GM21360 (cell line): ENCODE results near the gene CAMKK1.
"Not testable (repeated sequence)": the region's sequence is repeated elsewhere in the genome, so short reads cannot be mapped to it uniquely, and the experiment has no call there.

Experiments
- ATAC-seq: cut with Tn5 transposase; IDR thresholded peaks from one replicate; pipeline ENCODE4 v1.9.1; 2021; ENCODE audit warnings: mild to moderate bottlenecking, moderate library complexity; ENCODE audit not compliant: unreplicated experiment

CAMKK1 gene

DNA sequence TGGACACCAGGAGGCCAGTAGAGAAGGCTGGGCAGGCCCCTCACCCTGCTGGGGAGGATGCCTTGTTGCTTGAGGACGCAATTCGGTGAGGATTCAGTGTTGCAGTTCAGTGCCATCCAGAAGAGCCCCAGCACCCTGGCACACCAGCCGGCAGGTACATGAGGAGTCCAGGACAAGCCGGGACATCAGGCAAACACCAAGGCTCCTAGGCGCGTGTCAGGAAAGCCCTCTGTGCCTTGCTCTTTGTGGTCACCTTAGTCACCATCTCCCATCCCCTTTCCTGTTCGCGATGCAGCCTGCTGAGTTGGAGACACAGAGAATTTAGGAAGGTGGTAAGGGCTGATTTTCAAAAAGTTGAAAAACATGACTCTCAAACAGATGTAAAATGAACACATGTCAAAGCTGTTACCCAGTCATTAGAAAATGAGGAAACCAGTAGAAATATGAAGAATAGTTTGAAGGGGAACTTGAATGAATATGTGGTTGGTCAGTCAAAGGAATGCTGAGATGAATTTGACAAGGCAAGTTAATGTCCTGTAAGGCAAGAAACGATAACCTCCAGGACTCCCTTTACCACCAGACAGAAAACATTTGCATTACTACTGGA lies 44.5 kb downstream of the CAMKK1 start:
- ATAC-seq = no peak

DNA sequence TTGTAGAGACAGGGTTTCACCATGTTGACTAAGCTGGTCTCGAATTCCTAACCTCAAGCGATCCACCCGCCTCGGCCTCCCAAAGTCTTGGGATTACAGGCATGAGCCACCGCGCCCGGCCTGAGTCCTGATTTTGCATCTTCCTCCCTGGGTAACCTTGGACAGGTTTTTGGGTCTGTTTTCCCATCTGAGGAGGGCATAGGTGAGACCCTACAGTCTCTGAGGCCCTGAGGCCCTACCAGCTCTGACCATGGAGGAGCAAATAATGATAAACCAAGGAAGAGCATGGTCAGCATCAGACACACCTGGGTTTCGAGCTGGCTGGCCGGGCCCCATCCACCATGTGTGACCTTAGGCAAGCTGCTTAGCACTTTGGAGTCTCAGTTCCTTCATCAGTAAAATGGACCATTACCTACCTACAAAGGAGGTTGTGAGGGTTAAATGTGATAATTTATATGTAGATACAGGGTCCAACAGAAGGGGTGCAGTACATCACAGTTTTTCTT lies 45.6 kb downstream of the CAMKK1 start:
- ATAC-seq = no peak

DNA sequence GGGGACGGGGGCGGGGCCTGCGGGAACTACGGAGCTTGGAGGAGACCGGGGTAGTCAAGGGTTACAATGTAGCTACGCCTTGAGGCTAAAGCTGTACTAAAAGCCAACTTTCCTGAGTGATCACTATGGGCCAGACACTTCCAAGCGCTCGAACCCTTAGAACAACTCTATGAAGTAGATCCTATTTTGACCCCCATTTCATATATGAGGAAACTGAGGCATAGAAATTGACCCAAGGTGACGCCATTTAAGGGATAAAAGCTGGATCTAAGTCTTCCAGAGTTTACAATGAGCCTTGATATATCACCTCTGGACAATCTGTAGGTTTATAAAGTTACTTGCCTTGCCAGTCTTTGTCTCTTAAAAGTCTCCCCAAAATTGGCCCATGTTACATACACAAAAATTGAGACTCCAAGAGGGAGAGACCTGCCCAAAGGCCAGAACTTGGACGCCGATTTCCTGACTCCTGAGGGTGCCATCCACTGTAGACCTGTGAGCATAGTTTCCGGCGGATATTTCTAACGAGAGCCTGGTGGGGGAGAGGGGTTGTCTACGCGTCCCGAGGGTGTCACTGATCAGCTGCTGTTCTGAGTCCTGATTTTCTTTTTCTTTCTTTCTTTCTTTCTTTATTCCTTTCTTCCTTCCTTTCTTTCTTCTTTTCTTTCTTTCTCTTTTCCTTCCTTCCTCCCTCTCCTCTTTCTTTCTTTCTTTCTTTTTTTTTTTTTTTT lies 46.3 kb downstream of the CAMKK1 start:
- no peak for ATAC-seq

DNA sequence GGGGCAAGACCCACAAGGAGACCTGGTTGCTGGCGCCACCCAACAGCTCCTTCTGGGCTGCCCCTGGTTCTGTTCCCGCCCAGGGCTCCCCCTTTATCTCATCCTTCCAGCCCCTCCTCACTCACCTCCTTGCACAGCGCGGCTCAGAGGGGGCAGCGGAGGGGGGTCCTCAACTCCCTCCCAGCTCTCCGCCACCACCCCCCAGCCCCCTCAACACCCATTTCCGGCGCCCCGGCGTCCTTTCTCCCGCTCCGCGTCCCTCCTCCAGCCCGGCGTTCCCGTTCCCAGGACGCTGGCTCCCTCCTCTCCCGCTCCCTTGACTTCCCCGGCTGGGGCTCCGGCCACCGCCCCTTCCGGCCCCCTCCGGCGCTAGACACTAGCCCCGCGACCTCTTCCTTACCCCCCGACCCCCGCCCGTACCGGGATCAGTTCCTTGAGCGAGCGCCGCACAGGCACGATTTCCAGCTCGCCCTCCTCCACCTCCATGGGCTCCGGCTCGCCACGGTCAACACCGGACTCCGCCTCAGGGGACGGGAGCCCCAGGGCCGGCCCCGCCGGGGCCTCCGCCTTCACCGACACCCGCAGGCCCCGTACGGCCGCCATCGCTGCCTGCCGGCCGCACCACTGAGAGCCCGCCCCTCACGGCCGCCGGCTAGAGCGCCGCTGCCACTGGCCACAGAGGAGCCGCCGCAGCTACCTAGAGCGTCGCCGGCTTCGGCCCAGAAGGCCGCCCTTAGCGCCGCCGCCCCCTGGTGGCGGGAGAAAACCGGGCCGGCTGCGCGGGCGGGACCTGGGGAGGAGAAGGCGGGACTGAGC lies 47.0 kb downstream of the CAMKK1 start, which contains the start of gene NCBP3:
NCBP3 (minus strand) TSS at position 626 of the 816 bp plus-strand sequence; CDS start at position 603, 23 bp downstream.
- ATAC-seq = peak; percentile 95

DNA sequence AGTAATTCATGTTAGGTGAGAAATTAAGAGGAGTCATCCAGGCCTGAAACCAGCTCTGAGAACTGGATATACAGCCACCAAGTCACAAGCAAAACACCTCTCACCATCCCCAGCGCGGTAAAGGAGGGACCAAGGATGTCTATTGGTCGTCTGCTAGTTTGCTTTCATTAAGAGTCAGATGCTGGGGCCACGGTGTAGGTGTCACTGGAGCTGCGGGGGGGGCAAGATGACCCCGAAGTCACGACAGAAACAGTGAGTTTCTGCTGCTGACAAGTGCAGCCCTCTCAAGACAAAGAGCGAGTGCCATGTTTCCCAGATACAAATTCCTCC lies 47.6 kb downstream of the CAMKK1 start:
- peak; percentile 19 for ATAC-seq

DNA sequence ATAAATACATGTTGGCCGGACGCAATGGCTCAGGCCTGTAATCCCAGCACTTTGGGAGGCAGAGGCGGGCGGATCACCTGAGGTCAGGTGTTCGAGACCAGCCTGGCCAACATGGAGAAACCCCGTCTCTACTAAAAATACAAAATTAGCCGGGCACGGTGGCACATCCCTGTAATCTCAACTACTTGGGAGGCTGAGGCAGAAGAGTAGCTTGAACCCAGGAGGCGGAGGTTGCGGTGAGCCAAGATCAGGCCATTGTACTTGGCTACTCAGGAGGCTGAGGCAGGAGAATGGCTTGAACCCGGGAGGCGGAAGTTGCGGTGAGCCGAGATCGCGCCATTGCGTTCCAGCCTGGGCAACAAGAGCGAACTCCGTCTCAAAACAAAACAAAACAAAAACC lies 48.3 kb downstream of the CAMKK1 start:
- ATAC-seq = not testable (repeated sequence)

DNA sequence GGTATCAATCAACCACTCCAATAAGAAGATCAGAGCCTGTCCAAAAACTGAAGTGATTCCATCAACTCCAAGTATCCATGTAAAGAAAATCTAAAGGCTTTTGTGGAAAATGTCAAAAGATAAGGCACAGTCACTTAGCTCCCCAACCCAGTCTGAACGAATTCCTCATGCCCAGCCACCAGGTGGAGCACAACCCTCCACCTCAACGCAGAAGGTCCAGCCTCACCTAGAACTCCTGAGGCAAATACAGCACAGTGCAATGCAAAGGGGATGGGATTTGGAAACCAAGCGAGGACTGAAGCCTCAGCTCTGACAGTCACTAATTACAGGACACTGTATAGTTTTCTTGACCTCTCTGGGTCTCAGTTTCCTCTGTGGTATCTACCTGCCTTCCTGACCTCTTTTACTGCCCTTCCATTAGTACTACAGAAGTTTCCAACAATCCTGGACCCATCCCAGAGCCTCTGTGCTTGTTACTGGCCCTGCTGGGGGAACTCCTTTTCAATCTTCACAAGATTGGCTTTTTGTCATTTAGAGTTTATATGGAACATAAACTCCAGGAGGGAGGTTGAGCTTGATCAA lies 48.8 kb downstream of the CAMKK1 start:
- no peak for ATAC-seq

DNA sequence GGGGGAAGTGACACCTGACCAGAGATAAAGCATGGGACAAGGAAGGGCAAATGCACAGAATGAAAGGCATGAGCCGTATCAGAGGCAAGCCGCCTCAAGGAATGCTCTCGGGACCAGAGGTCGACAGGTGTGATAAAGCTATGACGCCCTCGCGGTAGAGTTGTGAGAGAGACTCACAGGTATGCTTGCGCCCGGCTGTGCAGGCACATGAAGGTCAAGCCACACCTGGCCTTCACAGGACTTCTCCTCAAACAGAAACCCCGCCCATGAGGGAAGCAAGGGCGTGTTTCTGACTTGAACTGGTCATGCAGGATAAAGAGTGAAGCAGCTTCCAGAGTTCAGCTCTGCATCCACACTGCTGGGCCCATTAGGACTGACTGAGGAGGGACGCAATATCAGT lies 54.6 kb downstream of the CAMKK1 start:
- ATAC-seq = no peak

DNA sequence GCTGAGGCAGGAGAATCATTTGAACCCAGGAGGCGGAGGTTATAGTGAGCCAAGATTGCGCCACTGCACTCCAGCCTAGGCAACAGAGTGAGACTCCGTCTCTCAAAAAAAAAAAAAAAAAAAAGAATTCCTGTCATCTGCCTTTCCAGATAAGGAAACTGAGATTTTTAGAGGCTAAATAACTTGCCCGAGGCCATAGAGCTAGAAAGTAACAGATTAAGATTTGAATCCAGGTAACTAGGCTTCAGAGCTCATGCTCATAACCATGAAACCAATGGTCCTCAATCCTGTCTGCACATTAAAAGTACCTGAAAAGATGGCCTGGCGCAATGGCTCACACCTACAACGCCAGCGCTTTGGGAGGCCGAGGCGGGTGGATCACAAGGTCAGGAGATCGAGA lies 56.3 kb downstream of the CAMKK1 start:
- ATAC-seq = no peak

DNA sequence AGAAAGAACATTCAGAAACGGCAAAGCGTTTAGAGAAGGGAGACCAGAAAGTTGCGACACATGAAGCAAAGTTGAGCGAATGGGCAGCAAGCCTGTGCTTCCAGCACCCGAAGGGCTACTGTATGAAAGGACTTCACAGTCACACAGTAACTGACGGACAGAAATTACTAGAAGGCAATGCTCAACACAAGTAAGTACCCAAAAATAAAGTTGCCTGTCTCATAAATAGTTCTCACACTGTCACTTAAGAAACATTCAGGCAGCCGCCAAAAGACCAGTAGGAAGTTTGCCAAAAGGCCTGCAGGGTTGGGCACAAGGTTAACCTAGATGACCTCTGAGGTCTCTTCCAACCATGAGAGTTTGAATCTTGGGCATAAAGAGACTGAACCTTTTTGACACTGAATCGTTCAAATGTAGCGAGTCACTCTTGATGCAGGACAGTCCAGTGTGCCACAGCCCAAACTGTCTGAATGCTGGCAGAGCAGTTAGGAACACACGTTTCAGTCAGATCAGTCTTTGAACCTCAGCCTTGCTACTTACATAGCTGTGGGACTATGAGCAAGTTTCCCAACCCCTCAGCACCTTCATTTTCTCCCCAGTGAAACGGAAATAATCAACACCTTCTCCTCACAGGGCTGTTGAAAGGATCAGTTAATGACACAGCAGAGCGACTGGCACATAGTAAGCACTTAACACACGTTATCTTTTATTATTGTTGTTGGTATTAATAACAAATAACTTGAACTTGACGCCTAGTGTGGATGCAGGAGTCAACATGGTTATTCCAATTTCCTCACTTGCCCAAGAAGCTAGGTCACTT lies 57.2 kb downstream of the CAMKK1 start:
- ATAC-seq = no peak

DNA sequence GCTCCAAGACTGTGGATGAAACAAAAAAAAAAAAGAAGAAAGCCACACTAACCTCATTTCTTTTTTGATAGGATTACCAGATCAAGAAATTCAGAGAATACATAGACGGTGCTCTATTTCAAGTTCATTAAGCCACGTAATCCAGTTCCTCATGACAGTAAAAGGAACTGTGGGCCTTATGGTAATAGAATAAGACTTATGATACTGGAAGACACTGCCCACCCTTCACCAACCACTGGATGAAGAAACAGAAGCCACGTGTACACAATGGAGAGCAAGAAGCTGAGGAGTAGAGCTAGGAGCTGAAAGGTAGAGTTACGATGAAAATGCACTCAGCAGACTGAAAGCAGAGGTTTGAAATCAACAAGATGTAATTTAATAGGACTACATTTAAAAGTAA lies 58.0 kb downstream of the CAMKK1 start:
- no peak for ATAC-seq

DNA sequence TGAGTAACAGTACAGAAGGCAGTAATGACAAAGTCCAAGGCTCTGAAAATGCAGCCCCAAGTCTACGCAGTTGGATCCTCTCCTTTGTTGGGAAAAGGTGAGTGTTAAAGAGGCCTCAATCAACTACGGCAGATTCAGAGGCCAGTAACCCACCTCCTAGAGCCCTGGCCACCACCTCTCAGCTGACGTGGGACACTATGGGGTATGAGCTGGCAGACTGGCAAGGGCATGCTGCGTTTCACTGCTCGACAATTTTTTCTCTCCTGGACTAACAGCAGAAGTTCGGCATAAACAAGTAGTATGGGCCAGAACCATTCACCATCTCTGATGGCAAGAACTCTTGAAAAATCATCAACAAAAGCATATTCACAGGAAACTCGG lies 64.0 kb downstream of the CAMKK1 start:
- no peak for ATAC-seq

DNA sequence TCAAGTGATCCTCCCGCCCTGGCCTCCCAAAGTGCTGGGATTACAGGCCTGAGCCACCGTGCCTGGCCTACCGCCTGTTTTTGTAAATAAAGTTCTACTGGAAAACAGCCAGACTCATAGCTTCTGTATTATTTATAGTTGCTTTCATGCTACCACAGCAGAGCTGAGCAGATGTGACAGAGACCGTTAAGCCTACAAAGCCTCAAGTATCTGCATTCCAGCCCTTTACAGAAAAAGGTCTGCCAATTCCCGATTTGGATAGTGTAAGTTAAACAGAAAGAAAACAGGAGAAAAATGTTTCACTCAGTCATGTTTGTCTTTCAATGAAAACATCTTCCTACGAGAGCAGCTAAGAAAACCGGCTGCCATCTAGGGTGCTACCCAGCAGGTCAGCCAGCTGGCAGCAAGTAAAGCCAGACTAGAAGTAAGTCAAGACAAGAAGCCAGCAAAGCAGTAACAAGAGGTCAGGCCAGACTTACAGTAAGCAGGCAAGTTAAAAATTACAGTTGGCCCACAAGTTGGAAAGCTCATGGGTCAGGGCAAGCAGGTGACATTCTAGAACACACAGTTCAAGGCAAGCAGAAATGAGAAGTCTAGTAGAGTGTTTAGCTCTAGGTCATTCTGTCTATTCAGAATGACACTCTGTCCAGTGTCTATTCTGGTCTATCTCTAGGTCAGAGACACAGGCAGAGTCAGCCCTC lies 64.6 kb downstream of the CAMKK1 start:
- ATAC-seq = no peak

DNA sequence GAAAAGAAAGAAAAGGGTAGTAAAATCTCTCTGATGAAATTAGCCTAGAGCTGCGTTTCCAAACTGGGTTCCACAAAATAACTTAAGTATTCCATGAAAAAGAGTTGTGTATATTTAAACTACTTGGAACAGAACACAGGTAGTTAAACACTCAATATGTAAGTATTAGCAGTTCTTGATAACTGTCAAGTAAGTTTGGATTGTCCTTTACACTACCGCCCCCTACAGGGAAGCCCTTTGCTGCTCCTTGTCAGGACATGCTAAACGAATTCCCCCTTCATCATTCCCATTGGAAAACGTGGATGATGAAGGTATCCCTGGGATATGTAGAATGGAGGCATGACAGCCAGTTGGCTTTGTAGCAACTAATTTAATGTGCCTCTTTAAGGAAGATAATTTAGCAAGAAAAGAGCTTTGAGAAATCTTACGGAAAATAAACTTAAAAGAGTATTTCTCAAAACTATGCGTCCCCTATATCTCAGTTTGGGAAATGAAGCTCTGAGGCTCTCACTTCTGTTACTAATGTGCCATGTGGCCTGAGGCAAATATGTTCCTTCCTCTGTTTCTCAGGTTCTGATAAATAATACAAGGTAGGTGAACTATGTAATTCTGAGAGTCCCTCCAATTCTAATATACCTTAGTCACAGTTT lies 65.6 kb downstream of the CAMKK1 start:
- no peak for ATAC-seq

DNA sequence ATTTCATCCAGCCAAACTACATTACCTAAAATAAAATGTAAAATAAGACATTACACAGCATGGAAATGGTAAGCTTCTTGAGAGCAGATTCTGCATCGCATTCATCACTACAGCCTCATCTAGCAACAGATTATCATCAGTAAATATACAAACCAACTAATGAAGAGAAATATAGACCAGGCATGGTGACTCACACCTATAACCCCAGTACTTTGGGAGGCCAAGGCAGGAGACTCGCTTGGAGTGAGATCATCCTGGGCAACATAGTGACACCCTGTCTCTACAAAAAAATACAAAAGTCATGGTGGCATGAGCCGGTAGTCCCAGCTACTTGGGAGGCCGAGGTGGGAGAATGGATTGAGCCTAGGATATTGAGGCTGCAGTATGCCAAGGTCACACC lies 66.7 kb downstream of the CAMKK1 start:
- ATAC-seq = no peak

DNA sequence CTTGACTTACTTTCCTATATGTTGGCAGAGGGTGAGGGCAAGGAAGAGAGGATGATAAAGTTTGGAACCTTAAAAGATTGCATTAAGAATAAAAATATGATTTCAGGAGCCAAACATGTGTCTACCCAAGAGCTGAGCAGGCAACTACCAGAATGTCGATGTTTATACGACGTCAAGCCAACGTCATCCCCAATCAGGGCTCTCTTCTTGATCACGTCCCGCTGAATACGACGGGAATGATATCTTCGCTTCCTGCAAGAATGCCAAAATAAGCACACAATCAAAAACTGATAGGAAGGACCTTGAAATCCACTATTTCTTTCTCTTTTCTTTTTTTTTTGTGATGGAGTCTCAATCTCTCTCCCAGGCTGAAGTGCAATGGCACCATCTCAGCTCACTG lies 71.8 kb downstream of the CAMKK1 start:
- no peak for ATAC-seq

DNA sequence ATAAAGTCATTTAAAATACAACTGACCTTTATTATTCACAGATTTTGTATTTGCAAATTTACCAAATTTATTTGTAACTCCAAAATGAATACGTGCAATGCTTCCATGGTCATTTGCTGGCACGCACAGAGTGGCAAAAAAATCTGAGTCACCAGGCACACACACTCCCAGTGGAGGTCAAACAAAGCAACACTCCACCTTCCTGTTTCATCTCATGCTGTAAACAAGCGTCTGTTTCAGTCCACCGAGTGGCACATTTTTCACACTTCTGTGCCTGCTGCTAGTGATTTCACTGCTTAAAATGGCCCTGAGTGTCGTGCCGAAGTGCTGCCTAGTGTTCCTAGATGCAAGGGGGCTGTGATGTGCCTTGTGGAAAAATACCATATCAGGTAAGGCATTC lies 74.1 kb downstream of the CAMKK1 start:
- no peak for ATAC-seq

DNA sequence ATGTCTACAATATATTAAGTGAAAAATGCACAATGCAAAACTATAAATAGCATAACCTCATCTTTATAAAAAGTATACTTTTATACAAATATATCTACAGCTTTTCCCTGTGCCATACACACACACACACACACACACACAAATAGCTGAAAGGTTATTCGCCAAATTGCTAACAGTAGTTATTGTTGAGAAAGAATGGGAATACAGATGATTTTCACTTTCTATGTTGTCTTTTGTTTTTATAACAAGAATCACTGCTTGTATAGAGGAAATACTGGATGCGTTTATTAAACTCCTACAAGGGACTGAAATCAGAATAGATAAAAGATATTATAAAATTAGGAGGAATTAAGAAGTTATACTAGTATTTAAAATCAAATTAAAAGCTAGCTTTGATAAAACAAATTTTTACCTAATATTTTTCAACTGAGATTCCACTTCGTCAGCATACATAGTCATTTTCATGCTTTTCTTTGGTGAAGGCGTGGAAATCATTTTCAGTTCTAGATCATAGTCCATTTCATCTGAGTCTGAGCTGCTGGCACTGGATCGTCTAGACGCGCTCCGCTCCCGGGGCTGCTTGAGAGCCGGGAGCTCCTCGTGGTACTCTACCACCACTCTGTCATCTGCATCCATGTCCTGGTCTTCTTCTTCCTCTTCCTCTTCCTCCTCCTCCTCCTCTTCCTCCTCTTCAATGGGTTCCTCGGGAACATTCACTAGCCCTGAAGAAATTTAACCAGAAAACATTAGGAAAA lies 74.8 kb downstream of the CAMKK1 start:
- no peak for ATAC-seq

DNA sequence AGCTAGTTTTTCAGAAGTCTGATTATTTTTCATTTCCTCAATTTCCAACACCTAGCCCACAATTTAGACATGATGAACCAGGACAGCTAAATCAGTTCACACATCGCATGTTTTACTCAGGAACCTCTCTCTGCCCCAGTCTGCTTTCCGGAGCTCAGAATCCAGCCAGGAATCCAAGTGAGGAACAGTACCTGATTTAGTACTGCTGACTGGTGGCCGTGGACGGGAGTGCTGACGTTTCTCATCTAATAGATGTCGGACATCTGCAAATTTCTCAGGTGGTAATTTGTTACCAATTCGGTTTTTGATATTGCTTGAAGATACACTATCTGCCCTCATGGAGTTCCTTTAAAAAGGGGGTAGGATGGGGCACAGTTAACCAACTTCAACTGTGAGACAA lies 76.9 kb downstream of the CAMKK1 start:
- ATAC-seq = no peak
